ENCODE measurements around the gene DTX3. TPM values are rescaled to one million over a fixed set of nuclear protein-coding genes. Genes with fewer than 3 reads are reported as not detected.
"Not testable (repeated sequence)": the region's sequence is repeated elsewhere in the genome, so short reads cannot be mapped to it uniquely, and the experiment has no call there.

Gene DTX3
- total RNA-seq, 1 donor from 2014 or later = 16.6 TPM

DNA sequence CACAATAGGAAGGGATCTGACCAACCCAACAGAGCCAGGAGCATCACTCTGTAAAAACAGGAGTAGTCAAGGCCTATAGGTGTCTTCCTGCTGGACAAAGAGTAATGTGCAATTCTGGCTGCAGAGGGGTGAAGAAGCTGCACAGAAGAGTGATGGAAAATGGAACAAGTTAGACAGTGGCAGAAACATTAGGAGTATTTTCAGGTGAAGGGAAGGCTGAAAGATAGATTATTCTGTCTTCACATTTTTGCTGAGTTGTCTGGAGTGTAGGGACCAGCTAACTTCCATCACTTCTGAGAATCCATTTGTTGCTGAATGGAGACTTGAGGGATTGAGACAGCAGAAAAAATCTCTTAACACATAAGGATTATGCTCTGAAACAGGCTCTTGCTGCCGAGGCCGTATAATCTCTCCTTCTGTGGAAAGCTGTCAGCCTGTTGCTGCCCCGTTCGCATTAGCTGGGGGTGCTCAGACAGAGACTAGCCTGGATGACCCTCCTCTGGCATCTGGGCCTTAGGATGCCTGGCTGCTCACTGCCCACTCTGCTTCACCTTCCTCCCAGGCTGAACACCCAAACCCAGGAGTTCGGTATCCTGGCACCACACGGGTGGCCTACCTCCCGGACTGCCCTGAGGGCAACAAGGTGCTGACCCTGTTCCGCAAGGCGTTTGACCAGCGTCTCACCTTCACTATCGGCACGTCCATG is 3.5 kb downstream of the DTX3 start:
- DNase-seq = no peak

DNA sequence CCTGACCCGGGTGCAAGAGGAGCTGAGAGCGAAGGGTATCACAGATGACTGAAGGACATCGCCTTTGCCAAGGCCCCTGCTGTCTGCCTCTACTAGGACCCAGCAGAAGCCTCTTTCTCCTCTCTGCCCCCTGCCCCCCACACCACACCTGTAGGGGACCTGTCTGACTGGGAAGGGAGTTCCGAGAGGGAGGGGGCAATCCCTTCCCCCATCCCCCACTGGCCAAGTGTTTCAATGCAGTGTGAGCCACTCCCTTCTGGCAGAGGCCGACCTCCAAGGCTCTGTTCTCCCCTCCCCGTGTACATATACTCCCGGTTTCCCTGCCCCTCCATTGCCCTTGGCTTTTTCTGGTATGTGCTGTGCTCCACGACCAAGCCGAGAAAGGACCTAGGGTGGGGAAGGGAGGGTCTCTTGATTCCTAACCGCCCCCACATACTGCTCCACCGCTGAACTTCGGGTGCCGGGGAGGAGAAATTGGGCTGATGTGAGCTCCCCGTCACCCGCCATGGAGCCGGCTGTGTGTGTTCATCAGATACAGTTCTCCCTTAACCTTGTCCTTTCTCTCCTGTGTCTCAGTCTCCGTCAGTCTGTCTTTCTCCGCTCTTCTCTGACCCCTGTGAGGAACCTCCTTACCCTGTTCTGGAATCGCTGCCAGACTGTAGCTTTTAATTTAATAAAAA is 4.6 kb downstream of the DTX3 start:
- no peak for DNase-seq

- DNase-seq = peak; percentile 9
These were observed 5.3 kb downstream of the DTX3 start for GRCh38 chr12:57609781-57610553.

- DNase-seq = no peak
These were observed 6.0 kb downstream of the DTX3 start for GRCh38 chr12:57610554-57611107.

DNA sequence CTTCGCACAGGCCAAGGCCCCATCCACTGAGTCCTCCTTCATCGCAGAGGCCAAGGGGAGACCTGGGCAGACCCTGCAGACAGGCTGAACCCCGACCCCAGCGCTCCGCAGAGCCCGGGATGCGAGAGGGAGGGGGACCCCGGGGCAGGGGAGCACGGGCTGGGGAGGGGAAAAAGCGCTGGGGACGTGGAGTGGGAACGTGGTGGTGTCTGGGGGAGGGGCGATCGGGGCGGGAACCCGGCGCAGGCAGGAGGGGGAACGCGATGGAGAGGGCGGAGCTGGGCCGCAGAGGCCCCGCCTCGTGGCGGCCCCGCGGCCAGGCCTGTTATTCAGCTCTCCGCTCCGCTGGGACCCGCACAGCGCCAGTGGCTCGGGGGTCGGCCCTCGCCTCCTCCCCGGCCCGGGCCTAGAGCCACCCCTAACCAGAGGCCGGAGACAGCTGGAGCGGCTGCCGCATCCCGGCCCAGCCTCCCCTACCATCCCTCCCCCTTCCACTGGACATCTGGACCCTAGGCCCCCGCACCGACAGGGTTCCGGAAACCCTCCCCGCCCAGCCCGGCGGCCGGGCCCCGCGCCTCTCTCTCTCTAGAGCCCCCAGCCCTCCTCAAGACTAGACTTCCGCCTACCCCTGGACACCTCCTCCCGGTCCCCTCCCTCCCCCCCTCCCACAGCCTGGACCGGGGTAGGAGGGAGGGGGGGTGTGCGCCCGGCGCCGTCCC is 6.6 kb downstream of the DTX3 start, which contains the start of gene ARHGEF25:
Gene ARHGEF25, plus strand, starts transcription at position 328 of the 719 bp plus-strand sequence. CDS start 460 bp downstream, outside the sequence.
- DNase-seq = peak; percentile 79

DNA sequence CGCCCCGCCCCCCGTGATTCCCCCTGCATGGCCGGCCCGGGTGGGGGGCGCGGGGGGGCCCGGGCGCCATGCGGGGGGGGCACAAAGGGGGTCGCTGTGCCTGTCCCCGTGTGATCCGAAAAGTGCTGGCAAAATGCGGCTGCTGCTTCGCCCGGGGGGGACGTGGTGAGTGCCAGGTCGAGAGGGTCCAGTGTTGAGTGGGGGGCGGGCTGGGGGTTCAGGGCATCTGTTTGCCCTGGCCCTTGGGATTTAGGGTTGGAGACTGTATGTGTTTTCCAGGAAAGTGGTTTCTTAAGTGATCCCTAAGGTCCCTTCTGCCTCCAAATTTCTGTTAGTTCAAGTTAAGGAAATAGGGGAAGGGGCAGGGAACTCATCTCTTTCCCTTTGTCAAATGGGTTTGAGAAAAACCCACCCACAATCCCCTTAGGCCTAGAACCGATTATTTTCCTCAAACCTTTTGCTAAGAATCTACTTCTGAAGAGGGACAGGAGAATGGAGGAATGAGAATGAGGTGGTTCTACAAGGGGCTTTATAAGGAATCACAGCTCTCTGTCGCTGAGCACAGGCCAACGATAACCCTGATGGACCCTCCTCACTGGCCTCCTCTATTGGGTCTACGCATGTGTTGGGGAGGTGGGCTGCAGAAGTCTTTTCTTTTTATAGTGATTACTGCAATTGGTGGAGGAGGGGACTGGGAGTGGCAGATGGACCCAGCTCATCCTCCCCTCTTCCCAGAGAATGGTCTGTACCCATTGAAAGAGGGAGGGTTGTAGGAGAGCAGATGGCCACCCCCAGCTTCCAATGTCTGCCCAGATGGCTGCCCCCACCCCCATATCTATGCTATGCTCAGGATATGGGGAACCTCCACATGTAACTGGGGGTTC is 7.4 kb downstream of the DTX3 start:
- no peak for DNase-seq

GRCh38 chr12:57612711-57613426 is 8.2 kb downstream of the DTX3 start:
- DNase-seq = no peak

GRCh38 chr12:57613427-57614109 is 8.9 kb downstream of the DTX3 start:
- no peak for DNase-seq

- no peak for DNase-seq
These were observed 9.7 kb downstream of the DTX3 start for GRCh38 chr12:57614178-57614947.

- no peak for DNase-seq
These were observed 10.4 kb downstream of the DTX3 start for GRCh38 chr12:57614948-57615500.

GRCh38 chr12:57615637-57616036 is 11.0 kb downstream of the DTX3 start:
- DNase-seq = no peak

DNA sequence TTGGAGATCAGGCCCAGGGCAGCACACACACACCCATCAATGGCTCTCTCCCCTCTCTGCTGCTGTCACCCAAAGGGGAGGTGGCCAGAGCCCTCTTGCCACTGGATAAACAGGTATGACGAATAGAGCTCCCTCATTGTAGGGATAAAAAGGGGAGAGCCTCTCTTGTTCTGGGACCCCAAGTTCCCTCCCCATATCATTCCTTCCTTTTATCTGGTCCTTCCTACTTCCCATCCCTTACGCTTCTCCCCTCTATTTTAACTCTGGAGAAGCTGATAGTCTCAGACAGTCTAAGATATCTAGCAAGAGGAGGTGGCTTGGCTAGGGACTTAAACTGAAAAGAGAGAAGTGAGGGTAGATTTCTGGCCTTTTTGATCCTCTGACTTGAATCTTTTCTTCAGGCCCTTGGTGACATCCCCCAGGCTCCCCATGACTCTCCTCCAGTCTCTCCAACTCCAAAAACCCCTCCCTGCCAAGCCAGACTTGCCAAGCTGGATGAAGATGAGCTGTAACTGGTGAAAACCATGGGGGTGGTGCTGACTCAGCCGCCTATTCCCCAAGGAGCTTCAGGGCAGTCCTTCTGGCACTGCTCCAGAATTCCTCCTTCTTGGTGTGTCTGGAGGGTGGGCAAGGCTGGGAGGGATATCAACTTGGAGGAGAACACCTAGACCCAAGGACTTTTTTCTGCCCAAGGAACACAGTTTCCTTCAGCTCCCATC is 11.9 kb downstream of the DTX3 start:
- DNase-seq = no peak

DNA sequence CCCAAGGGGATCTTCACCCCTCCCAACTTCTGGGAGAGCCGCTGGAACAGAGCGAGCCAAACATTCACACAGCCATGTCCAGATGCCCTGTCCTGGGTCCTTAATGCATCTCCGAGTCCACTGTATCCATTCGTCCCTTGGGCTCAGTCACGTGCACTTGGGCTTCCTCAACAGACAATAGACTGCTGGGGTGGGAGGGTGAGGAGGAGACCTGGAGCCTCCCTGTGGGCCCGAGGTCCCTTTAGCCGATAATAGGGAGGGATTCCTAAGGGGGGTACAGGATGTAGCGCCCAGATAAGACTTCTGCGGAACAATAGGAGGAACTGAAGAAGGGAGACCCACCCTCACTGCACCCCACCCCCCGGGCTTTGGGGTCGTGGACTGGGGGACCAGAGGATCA is 13.3 kb downstream of the DTX3 start:
- DNase-seq = no peak

- not testable (repeated sequence) for DNase-seq
These were observed 13.8 kb downstream of the DTX3 start for GRCh38 chr12:57618431-57618830.

- DNase-seq = no peak
These were observed 14.4 kb downstream of the DTX3 start for GRCh38 chr12:57618966-57619433.

DNA sequence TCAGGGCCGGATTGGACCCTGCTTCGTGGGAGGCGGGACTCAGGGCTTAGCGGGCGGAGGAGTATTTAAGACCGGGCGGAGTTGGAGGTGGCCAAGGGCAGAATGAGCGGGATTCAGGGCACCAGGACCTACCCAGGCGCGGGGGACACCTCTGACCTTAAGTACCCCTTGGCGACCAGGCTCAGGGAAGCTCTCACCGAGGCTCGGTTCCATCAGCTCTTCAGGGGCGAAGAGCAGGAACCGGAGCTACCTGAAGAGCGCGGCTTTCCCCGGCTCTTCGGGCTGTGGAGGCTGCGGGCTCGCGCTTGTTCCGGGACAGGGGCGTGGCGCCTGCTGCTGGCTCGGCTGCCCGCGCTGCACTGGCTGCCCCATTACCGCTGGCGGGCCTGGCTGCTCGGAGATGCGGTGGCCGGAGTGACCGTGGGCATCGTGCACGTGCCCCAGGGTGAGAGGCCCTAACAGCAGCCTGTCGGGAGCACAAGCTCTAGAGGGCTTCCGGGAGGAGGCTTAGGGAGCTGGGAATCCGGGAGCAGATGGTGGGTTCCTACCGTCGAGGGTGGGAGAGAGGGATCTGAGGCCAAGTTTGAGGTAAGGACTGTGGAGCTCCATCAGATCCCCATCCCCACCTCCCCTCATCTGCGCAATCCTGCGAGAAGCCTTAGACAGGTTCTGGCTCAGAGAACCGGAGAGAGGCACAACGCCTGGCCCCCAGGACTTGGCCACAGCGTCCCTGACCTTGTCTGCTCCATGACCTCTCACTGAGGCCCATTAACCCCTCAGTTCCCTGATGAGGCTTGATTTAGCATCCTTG is 15.0 kb downstream of the DTX3 start:
- DNase-seq = no peak
